GM12878 (cell line): ENCODE results near the gene LKAAEAR1. TPM values are rescaled to one million over a fixed set of nuclear protein-coding genes. Genes with fewer than 3 reads are reported as not detected.

ENCODE experiments used
- ATAC-seq: fragments of 200-7000 bp; cut with Tn5 transposase; 3 replicates; pipeline ENCODE4 v1.9.1; 2020; ENCODE audit warnings: mild to moderate bottlenecking, moderate library complexity
- BruUV-seq: library from RNA; stranded (reverse); fragments of 400-500 nt; replicated peaks from 2 replicates; lab custom pipeline; 2021; lab: Mats Ljungman, UMichigan
- CTCF ChIA-PET: fragments of 300-600 bp; sonication (Branson Sonifier 250); formaldehyde crosslinking; extraction: SDS; loops from one replicate; lab custom pipeline; 2021; ENCODE audit warnings: inconsistent platforms; lab: Yijun Ruan, JAX
- POLR2A ChIA-PET: fragments of 350-600 bp; formaldehyde crosslinking; extraction: SDS; loops from one replicate; lab custom pipeline; 2021; ENCODE audit warnings: inconsistent platforms; lab: Charles Lee
- RAD21 ChIA-PET: fragments of 300-600 bp; sonication (Branson Sonifier 250); formaldehyde crosslinking; loops from one replicate; lab custom pipeline; 2023; ENCODE audit warnings: antibody characterized with exemption; ENCODE audit not compliant: unreplicated experiment; lab: Charles Lee
- SMC1A ChIA-PET: fragments of 300-600 bp; sonication (Branson Sonifier 250); formaldehyde crosslinking; loops from one replicate; lab custom pipeline; 2023; ENCODE audit not compliant: unreplicated experiment, uncharacterized antibody; lab: Charles Lee
- DNase-seq: peaks from one replicate; pipeline ENCODE4 v3.0.0-alpha.2; 2011; ENCODE audit warnings: low read depth, low spot score
- FAIRE-seq: peaks from 3 replicates; lab custom pipeline; 2011; peaks lifted over from hg19 to GRCh38; lab: Jason Lieb, UNC
- H2AFZ ChIP-seq: 2 replicates; pipeline ENCODE4 v1.6.0; 2011; ENCODE audit warnings: low read depth, low read length, control low read depth; ENCODE audit not compliant: control insufficient read depth
- H3K27ac ChIP-seq: 2 replicates; pipeline ENCODE4 v1.5.1; 2011; ENCODE audit warnings: control low read depth; ENCODE audit not compliant: control insufficient read depth, insufficient read depth
- H3K27me3 ChIP-seq, 2 experiments: replicated peaks in 1 of 2; 2 replicates each; pipeline versions ENCODE4 v1.6.0 to v1.6.1; 2011; ENCODE audit warnings: low read length in 1 of 2; ENCODE audit not compliant: control insufficient read depth in 2 of 2, insufficient read depth in 2 of 2
- H3K36me3 ChIP-seq, 2 experiments: 2 replicates each; pipeline ENCODE4 v1.5.1; 2011; ENCODE audit warnings: low read length in 1 of 2; ENCODE audit not compliant: control insufficient read depth in 2 of 2, insufficient read depth in 2 of 2
- H3K4me1 ChIP-seq: 2 replicates; pipeline ENCODE4 v1.6.1; 2011; ENCODE audit warnings: mild to moderate bottlenecking, low read length, moderate library complexity, mixed read lengths; ENCODE audit not compliant: control insufficient read depth, insufficient read depth
- H3K4me2 ChIP-seq: 2 replicates; pipeline ENCODE4 v1.6.0; 2011; ENCODE audit warnings: control low read depth; ENCODE audit not compliant: control insufficient read depth, insufficient read depth
- H3K4me3 ChIP-seq: fragments of 200-600 bp; sonication (generic); 2 replicates; pipeline ENCODE4 v1.5.1; 2016
- H3K79me2 ChIP-seq: 2 replicates; pipeline ENCODE4 v1.6.0; 2011; ENCODE audit warnings: low read length; ENCODE audit not compliant: control insufficient read depth, insufficient read depth
- H3K9ac ChIP-seq: 2 replicates; pipeline ENCODE4 v1.8.0; 2011; ENCODE audit warnings: low read length, control low read depth, mixed read lengths; ENCODE audit not compliant: control insufficient read depth, insufficient read depth
- H3K9me3 ChIP-seq: replicated peaks from 3 replicates; pipeline ENCODE4 v1.5.1; 2011; ENCODE audit warnings: mild to moderate bottlenecking, low read length; ENCODE audit not compliant: control insufficient read depth, insufficient read depth
- H4K20me1 ChIP-seq: 2 replicates; pipeline ENCODE4 v1.6.0; 2011; ENCODE audit not compliant: control insufficient read depth, insufficient read depth
- CBX3 ChIP-seq: fragments of 200-600 bp; sonication (generic); IDR thresholded peaks from 2 replicates; pipeline ENCODE4 v1.6.1; 2016; ENCODE audit warnings: low read depth, borderline replicate concordance
- GATAD2B ChIP-seq: fragments of 450-650 bp; conservative IDR thresholded peaks from 2 replicates; pipeline ENCODE4 v1.6.1; 2017; ENCODE audit warnings: low read depth, mild to moderate bottlenecking, moderate library complexity
- HSF1 ChIP-seq: fragments of 150-350 bp; IDR thresholded peaks from 2 replicates; pipeline ENCODE4 v1.6.1; 2014; ENCODE audit warnings: mild to moderate bottlenecking, low read depth, low read length
- KAT2A ChIP-seq: conservative IDR thresholded peaks from 2 replicates; pipeline ENCODE4 v1.6.1; 2011; ENCODE audit warnings: low read depth, low read length; ENCODE audit not compliant: control insufficient read depth
- NR2C1 ChIP-seq: fragments of 450-650 bp; IDR thresholded peaks from 2 replicates; pipeline ENCODE4 v1.6.1; 2017; ENCODE audit warnings: antibody characterized with exemption, mild to moderate bottlenecking, moderate library complexity
- PAX8 ChIP-seq: fragments of 450-650 bp; IDR thresholded peaks from 2 replicates; pipeline ENCODE4 v1.6.1; 2017; ENCODE audit warnings: mild to moderate bottlenecking, moderate library complexity
- RFX5 ChIP-seq: IDR thresholded peaks from 2 replicates; pipeline ENCODE4 v1.6.1; 2011; ENCODE audit warnings: low read depth, low read length, improper control_type of control experiment
- SMC3 ChIP-seq: IDR thresholded peaks from 2 replicates; pipeline ENCODE4 v1.6.1; 2011; ENCODE audit warnings: low read length, improper control_type of control experiment, borderline replicate concordance
- SRF ChIP-seq, 2 experiments: IDR thresholded peaks; 2 replicates each; pipeline ENCODE4 v1.6.1; 2011; ENCODE audit warnings: low read depth in 2 of 2, low read length in 2 of 2, mild to moderate bottlenecking in 1 of 2, moderate library complexity in 1 of 2
- ZBED1 ChIP-seq: IDR thresholded peaks from 2 replicates; pipeline ENCODE4 v1.6.1; 2016; ENCODE audit warnings: borderline replicate concordance
- WGBS: methylation state at CpG from one replicate; pipeline ENCODE4 v1.1.6; 2016; ENCODE audit warnings: low lambda C conversion rate; ENCODE audit not compliant: insufficient replicate concordance, insufficient coverage; ENCODE audit errors: missing lambda C conversion rate; 5-methylcytosine and 5-hydroxymethylcytosine counted together
- in situ Hi-C: fragments of 300-500 bp; cut with MboI; formaldehyde crosslinking; loops from 9 replicates; pipeline ENCODE4 v1.14.3; 2018; ENCODE audit warnings: mixed read lengths
- intact Hi-C: fragments of 100-400 bp; cut with micrococcal nuclease; formaldehyde crosslinking; loops from one replicate; pipeline ENCODE4 v1.14.2; 2022; ENCODE audit not compliant: unreplicated experiment
- polyA plus RNA-seq, 11 experiments: library from polyadenylated mRNA; depleted of rRNA in 4 of 11; unstranded in 6 of 11; stranded (reverse) in 5 of 11; fragments of >200 nt; fragmentation: Nextera tagmentation in 4 of 11; fragmentation: Illumina TruSeq in 1 of 11; extraction: Ambion mirVana in 4 of 11; extraction: Trizol in 1 of 11; gene quantifications; 1 replicate in 1 of 11; 2 replicates in 10 of 11; pipeline versions ENCODE4 v1.2.1 to v1.2.3, GENCODE V29; 2011 to 2016; ENCODE audit warnings: inconsistent platforms in 2 of 11, missing spikeins in 2 of 11, low read depth in 1 of 11
- total RNA-seq, 4 experiments: library from RNA; depleted of rRNA in 3 of 4; stranded (reverse); fragments of >200 nt in 3 of 4; fragmentation: Illumina TruSeq in 1 of 4; extraction: Trizol in 1 of 4; gene quantifications; 2 replicates each; pipeline versions ENCODE4 v1.2.1 to v1.2.3, GENCODE V29; 2013 to 2021
- TF ChIP-seq, protein P1 (sequence below): fragments of 150-350 bp; IDR thresholded peaks from 2 replicates; pipeline ENCODE4 v1.6.1; 2016; ENCODE audit warnings: low read depth, low read length

LKAAEAR1 gene
- total and polyA plus RNA-seq, 10 of the 15 experiments (the other 5 are each of a cell fraction or from before 2014, with no cell fraction given): not detected

DNA sequence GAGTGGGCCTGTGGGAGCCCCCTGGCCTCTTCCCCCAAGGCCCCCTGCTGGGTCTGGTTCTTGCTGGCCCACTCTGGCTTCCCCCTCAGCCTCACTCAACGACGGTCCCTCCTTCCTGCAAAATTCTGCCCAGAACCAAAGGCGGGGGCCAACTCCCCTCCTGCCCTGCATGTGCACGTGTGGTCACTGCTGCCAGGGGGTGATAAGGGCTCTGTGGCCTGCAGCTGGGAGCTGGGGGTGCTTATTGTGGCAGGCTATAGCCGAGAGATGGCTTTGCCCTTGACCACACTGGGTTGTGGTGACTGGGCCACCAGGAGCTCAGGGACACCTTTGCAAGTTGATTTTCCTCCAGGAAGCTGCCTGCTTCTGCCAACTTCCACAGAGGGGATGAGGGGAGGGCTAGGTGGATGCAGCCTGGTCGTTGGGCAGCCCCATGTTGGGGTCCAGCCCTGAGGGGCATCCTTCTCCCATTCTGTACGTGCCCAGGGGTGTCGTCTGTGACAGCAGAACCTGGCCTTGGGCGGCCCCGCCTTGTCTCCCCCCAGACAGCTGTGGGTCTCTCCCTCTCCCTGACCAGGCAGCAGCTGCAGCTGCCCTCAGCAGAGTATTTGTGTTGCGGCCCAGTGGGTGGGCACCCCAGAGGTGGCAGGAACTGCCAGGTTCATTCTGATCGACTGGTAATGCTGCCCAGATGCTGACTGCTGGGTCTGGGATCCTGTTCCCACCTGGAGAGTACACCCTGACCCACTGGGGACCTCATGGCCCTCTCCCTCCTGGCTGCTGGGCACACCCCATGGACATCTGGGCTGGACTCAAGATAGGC is 15.6 kb downstream of the LKAAEAR1 start:
- no peak overlapping the region for H3K4me2 ChIP-seq
- no peak for ATAC-seq
- no TSS peak for BruUV-seq
- no peaks in the 10 kb centered on the region for H4K20me1 ChIP-seq
- SMC1A ChIA-PET: no interaction called here
- CTCF ChIA-PET: interaction anchor here (1.2 to 2.3 kb wide), 5 partner anchors 10 to 29 kb away, joined by 5 to 10 read pairs (median 7); no protein-coding TSS in a partner anchor
- no peaks in the 10 kb centered on the region for H3K9me3 ChIP-seq
- POLR2A ChIA-PET: no interaction called here
- H3K36me3 ChIP-seq: peaks cover 3 to 9% of the 10 kb centered on the region in 2 experiments; a peak in 3 of 4 replicates
- FAIRE-seq: no peak
- no peak overlapping the region for H2AFZ ChIP-seq
- in situ Hi-C loops: no loop called here
- intact Hi-C loops: no loop called here
- H3K4me1 ChIP-seq: peaks cover 26% of the 10 kb centered on the region
- 33% methylated on average over 12 of the region's 12 CpGs for WGBS
- H3K27ac ChIP-seq: no peak overlapping the region
- H3K4me3 ChIP-seq: no peak overlapping the region
- DNase-seq: no peak
- no peak overlapping the region for H3K9ac ChIP-seq
- no peaks in the 10 kb centered on the region for H3K79me2 ChIP-seq
- TF ChIP-seq GATAD2B: no peak
- H3K27me3 ChIP-seq: no peaks in the 10 kb centered on the region
- RAD21 ChIA-PET: no interaction called here

GRCh38 chr20:64067733-64068307 is 16.4 kb downstream of the LKAAEAR1 start:
- BruUV-seq: no TSS peak
- Histone ChIP-seq H3K27me3 (no peaks in the 10 kb centered on the region), H3K9ac (no peak overlapping the region), H3K36me3 (peaks cover 3 to 5% of the 10 kb centered on the region in 2 experiments; a peak in 3 of 4 replicates), H4K20me1 (no peaks in the 10 kb centered on the region), H3K4me2 (no peak overlapping the region), H2AFZ (no peak overlapping the region), H3K79me2 (no peaks in the 10 kb centered on the region), H3K27ac (no peak overlapping the region), H3K4me1 (peaks cover 26% of the 10 kb centered on the region), H3K4me3 (no peak overlapping the region), H3K9me3 (no peaks in the 10 kb centered on the region)
- in situ Hi-C loops: no loop called here
- WGBS: 35% methylated on average over 12 of the region's 12 CpGs
- FAIRE-seq (no peak), ATAC-seq (no peak), DNase-seq (no peak)
- ChIA-PET POLR2A (no interaction called here), SMC1A (no interaction called here), CTCF (interaction anchor here (2.3 to 2.4 kb wide), 2 partner anchors 10 to 13 kb away, joined by 10 to 19 read pairs; partner anchors contain the start of genes OPRL1 and RGS19), RAD21 (no interaction called here)
- intact Hi-C loops: no loop called here
- no peak for TF ChIP-seq KAT2A
- TF ChIP-seq, protein P1, sequence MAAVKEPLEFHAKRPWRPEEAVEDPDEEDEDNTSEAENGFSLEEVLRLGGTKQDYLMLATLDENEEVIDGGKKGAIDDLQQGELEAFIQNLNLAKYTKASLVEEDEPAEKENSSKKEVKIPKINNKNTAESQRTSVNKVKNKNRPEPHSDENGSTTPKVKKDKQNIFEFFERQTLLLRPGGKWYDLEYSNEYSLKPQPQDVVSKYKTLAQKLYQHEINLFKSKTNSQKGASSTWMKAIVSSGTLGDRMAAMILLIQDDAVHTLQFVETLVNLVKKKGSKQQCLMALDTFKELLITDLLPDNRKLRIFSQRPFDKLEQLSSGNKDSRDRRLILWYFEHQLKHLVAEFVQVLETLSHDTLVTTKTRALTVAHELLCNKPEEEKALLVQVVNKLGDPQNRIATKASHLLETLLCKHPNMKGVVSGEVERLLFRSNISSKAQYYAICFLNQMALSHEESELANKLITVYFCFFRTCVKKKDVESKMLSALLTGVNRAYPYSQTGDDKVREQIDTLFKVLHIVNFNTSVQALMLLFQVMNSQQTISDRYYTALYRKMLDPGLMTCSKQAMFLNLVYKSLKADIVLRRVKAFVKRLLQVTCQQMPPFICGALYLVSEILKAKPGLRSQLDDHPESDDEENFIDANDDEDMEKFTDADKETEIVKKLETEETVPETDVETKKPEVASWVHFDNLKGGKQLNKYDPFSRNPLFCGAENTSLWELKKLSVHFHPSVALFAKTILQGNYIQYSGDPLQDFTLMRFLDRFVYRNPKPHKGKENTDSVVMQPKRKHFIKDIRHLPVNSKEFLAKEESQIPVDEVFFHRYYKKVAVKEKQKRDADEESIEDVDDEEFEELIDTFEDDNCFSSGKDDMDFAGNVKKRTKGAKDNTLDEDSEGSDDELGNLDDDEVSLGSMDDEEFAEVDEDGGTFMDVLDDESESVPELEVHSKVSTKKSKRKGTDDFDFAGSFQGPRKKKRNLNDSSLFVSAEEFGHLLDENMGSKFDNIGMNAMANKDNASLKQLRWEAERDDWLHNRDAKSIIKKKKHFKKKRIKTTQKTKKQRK: no peak
- no peak for TF ChIP-seq ZBED1
- TF ChIP-seq SMC3: no peak
- TF ChIP-seq NR2C1: no peak
- no peak for TF ChIP-seq CBX3
- TF ChIP-seq SRF (IDR thresholded peaks at IDR 0.05; ENCODE audit: low read depth in 2 of 2, low read length in 2 of 2): no peak
- no peak for TF ChIP-seq RFX5
- no peak for TF ChIP-seq HSF1
- TF ChIP-seq PAX8: no peak
